Thymus (tissue), 11 donors: Measurements from ENCODE around the gene SMPD3. TPM values are rescaled to one million over a fixed set of nuclear protein-coding genes. Genes with fewer than 3 reads are reported as not detected.

Source experiments
- DNase-seq, 9 donors: peaks; one replicate each; pipeline ENCODE4 v3.0.0-alpha.2; 2013; ENCODE audit warnings: low spot score in 9 of 9, low read depth in 6 of 9, missing footprints in 1 of 9
- H3K27ac ChIP-seq, 2 donors: one replicate each; pipeline ENCODE4 v1.5.1; 2013; ENCODE audit warnings: control low read depth in 1 of 2, low read depth in 1 of 2, low read length in 1 of 2, mild to moderate bottlenecking in 1 of 2, moderate library complexity in 1 of 2
- H3K27me3 ChIP-seq, 2 donors: one replicate each; pipeline ENCODE4 v1.5.1; 2013; ENCODE audit warnings: low read length in 1 of 2; ENCODE audit not compliant: control insufficient read depth in 2 of 2, insufficient read depth in 1 of 2
- H3K36me3 ChIP-seq, 2 donors: one replicate each; pipeline ENCODE4 v1.5.1; 2013; ENCODE audit warnings: low read length in 1 of 2, mild to moderate bottlenecking in 1 of 2, moderate library complexity in 1 of 2; ENCODE audit not compliant: control insufficient read depth in 2 of 2, insufficient read depth in 2 of 2
- H3K4me1 ChIP-seq, 2 donors: one replicate each; pipeline ENCODE4 v1.5.1; 2013; ENCODE audit warnings: low read length in 2 of 2; ENCODE audit not compliant: control insufficient read depth in 2 of 2, insufficient read depth in 2 of 2
- H3K4me3 ChIP-seq, 2 donors: one replicate each; pipeline ENCODE4 v1.5.1; 2013; ENCODE audit warnings: low read length in 2 of 2, control low read depth in 1 of 2, mild to moderate bottlenecking in 1 of 2
- H3K9me3 ChIP-seq, 2 donors: one replicate each; pipeline ENCODE4 v1.5.1; 2013; ENCODE audit warnings: low read length in 1 of 2, mild to moderate bottlenecking in 1 of 2; ENCODE audit not compliant: control insufficient read depth in 2 of 2, insufficient read depth in 1 of 2
- WGBS: extraction: QIAGEN DNeasy Blood & Tissue Kit; methylation state at CpG from one replicate; pipeline ENCODE4 v1.1.7; 2013; 5-methylcytosine and 5-hydroxymethylcytosine counted together
- polyA plus RNA-seq: library from polyadenylated mRNA; stranded (reverse); fragments of 200-250 nt; gene quantifications from one replicate; pipeline ENCODE4 v1.2.3, GENCODE V29; 2013
- total RNA-seq: library from RNA; stranded (reverse); fragments of 120-200 nt; gene quantifications from one replicate; pipeline ENCODE4 v1.2.4, GENCODE V29; 2013
- donor health status: healthy.

Gene SMPD3
- total and polyA plus RNA-seq, 2 donors: 21.8 to 120 TPM

- 30% methylated on average over 23 of the region's 23 CpGs for WGBS
- DNase-seq: peak in 2 of 9 donors; percentile 61 to 75
Measured at GRCh38 chr16:68369697-68370580, 78.4 kb downstream of the SMPD3 start.

GRCh38 chr16:68369168-68369567, 79.1 kb downstream of the SMPD3 start:
- peak in 1 of 9 donors; percentile 76 for DNase-seq
- peaks cover 0 to 5% of the 10 kb centered on the region in 2 donors for H3K9me3 ChIP-seq
- H3K4me1 ChIP-seq: peaks cover 44 to 99% of the 10 kb centered on the region in 2 donors
- 25% methylated on average over 4 of the region's 4 CpGs for WGBS
- H3K36me3 ChIP-seq: peaks cover 35 to 48% of the 10 kb centered on the region in 2 donors
- peak overlapping the region in 1 of 2 donors; percentile 94 for H3K27ac ChIP-seq
- peak overlapping the region; percentile 62 to 74 for H3K4me3 ChIP-seq
- peaks cover 0 to 6% of the 10 kb centered on the region in 2 donors for H3K27me3 ChIP-seq

More at GRCh38 chr16:68369697-68370580, 78.4 kb downstream of the SMPD3 start:
- Histone ChIP-seq H3K4me3 (peak overlapping the region; percentile 62 to 74), H3K9me3 (peaks cover 0 to 5% of the 10 kb centered on the region in 2 donors), H3K27me3 (peaks cover 0 to 6% of the 10 kb centered on the region in 2 donors), H3K4me1 (peaks cover 44 to 99% of the 10 kb centered on the region in 2 donors), H3K36me3 (peaks cover 27 to 41% of the 10 kb centered on the region in 2 donors), H3K27ac (peak overlapping the region; percentile 89 to 94)

- H3K9me3 ChIP-seq: peaks cover 0 to 5% of the 10 kb centered on the region in 2 donors
- peak in 1 of 9 donors; percentile 72 for DNase-seq
- 15% methylated on average over 12 of the region's 12 CpGs for WGBS
- peak overlapping the region; percentile 67 to 94 for H3K27ac ChIP-seq
- peaks cover 0 to 3% of the 10 kb centered on the region in 2 donors for H3K27me3 ChIP-seq
- H3K4me1 ChIP-seq: peaks cover 44 to 99% of the 10 kb centered on the region in 2 donors
- peak overlapping the region; percentile 62 to 74 for H3K4me3 ChIP-seq
- H3K36me3 ChIP-seq: peaks cover 43 to 56% of the 10 kb centered on the region in 2 donors
Measured at GRCh38 chr16:68368301-68368888, 79.9 kb downstream of the SMPD3 start.

GRCh38 chr16:68367891-68368290, 80.4 kb downstream of the SMPD3 start:
- 82% methylated on average over 14 of the region's 14 CpGs for WGBS
- H3K27ac ChIP-seq: peak overlapping the region in 1 of 2 donors; percentile 68
- peak overlapping the region; percentile 62 to 74 for H3K4me3 ChIP-seq
- no peak for DNase-seq
- H3K4me1 ChIP-seq: peaks cover 43 to 99% of the 10 kb centered on the region in 2 donors
- peaks cover 0 to 5% of the 10 kb centered on the region in 2 donors for H3K9me3 ChIP-seq
- H3K36me3 ChIP-seq: peaks cover 48 to 61% of the 10 kb centered on the region in 2 donors
- peaks cover 0 to 3% of the 10 kb centered on the region in 2 donors for H3K27me3 ChIP-seq

GRCh38 chr16:68367440-68367839, 80.9 kb downstream of the SMPD3 start:
- H3K27me3 ChIP-seq: peaks cover 0 to 3% of the 10 kb centered on the region in 2 donors
- H3K27ac ChIP-seq: peak overlapping the region in 1 of 2 donors; percentile 68
- DNase-seq: no peak
- WGBS: 90% methylated on average over 20 of the region's 20 CpGs
- peaks cover 0 to 5% of the 10 kb centered on the region in 2 donors for H3K9me3 ChIP-seq
- H3K4me3 ChIP-seq: peak overlapping the region; percentile 62 to 74
- H3K36me3 ChIP-seq: peaks cover 52 to 66% of the 10 kb centered on the region in 2 donors
- H3K4me1 ChIP-seq: peaks cover 39 to 96% of the 10 kb centered on the region in 2 donors

GRCh38 chr16:68367030-68367429, 81.3 kb downstream of the SMPD3 start:
- Histone ChIP-seq H3K27me3 (peaks cover 0 to 3% of the 10 kb centered on the region in 2 donors), H3K4me1 (peaks cover 35 to 92% of the 10 kb centered on the region in 2 donors), H3K4me3 (no peak overlapping the region), H3K27ac (no peak overlapping the region), H3K36me3 (peaks cover 56 to 70% of the 10 kb centered on the region in 2 donors), H3K9me3 (peaks cover 0 to 5% of the 10 kb centered on the region in 2 donors)
- peak in 2 of 9 donors; percentile 78 to 83 for DNase-seq
- 65% methylated on average over 13 of the region's 13 CpGs for WGBS

GRCh38 chr16:68366062-68366461, 82.2 kb downstream of the SMPD3 start:
- no peak for DNase-seq
- Histone ChIP-seq H3K4me1 (peaks cover 25 to 89% of the 10 kb centered on the region in 2 donors), H3K9me3 (peaks cover 0 to 5% of the 10 kb centered on the region in 2 donors), H3K27me3 (peaks cover 0 to 3% of the 10 kb centered on the region in 2 donors), H3K27ac (peak overlapping the region in 1 of 2 donors; percentile 6), H3K36me3 (peaks cover 66 to 74% of the 10 kb centered on the region in 2 donors), H3K4me3 (peak overlapping the region in 1 of 2 donors; percentile 1)
- 55% methylated on average over 8 of the region's 8 CpGs for WGBS

GRCh38 chr16:68365167-68365817, 83.0 kb downstream of the SMPD3 start:
- no peak overlapping the region for H3K4me3 ChIP-seq
- DNase-seq: no peak
- peaks cover 0 to 5% of the 10 kb centered on the region in 2 donors for H3K9me3 ChIP-seq
- no peaks in the 10 kb centered on the region for H3K27me3 ChIP-seq
- H3K4me1 ChIP-seq: peaks cover 24 to 82% of the 10 kb centered on the region in 2 donors
- peak overlapping the region in 1 of 2 donors; percentile 36 for H3K27ac ChIP-seq
- H3K36me3 ChIP-seq: peaks cover 73 to 81% of the 10 kb centered on the region in 2 donors
- WGBS: 95% methylated on average over 18 of the region's 18 CpGs
